ENCODE results near the gene ANKRD44. TPM values are rescaled to one million over a fixed set of nuclear protein-coding genes. Genes with fewer than 3 reads are reported as not detected.

ANKRD44 gene
- total and polyA plus RNA-seq, 2 of the 8 experiments (the other 6 are each of a cell fraction or from before 2014, with no cell fraction given): 1.2 to 1.3 TPM

DNA sequence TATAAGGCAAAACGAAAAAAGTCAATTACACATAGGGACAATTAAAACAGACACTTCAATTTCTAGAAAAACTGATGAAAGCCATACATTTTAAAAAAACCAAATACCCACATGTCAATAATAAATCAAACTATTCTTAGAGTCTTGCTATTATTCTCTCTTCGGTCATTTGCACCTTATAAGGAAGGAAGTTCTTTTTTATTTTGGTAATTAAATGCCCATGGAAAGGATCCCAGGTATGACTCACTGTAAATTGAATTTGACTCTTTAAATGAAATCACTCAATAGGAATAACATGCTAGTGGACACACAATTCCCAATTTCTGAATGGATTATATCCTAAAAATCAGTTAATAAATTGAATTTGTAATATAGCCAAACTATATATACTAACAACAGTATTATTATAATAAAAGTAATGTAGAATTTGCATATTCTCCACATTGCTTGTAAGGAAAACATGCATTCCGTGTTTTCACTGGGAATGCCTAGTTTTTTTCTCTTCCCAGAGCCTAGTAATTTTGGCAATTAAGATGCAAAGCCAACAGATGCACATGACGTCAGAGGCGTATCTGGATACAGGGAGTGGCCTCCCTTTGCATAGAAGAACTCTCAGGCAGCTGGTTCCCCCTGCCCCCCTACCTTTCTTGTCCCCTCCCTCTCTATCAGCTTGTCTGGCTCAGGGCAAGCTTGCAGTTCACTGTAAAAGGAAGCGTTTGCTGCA is 230.6 kb downstream of the ANKRD44 start (continued):
- TF ChIP-seq JUN (IDR thresholded peaks at IDR 0.05; ENCODE audit: low read depth, low read length): no peak
- no peak for TF ChIP-seq RNF2 (IDR thresholded peaks at IDR 0.05; ENCODE audit: borderline replicate concordance, low read depth, low read length, missing control alignments, poor library complexity, severe bottlenecking)

Measured in H1 (cell line).